ENCODE results near the gene CDK5RAP1.

DNA sequence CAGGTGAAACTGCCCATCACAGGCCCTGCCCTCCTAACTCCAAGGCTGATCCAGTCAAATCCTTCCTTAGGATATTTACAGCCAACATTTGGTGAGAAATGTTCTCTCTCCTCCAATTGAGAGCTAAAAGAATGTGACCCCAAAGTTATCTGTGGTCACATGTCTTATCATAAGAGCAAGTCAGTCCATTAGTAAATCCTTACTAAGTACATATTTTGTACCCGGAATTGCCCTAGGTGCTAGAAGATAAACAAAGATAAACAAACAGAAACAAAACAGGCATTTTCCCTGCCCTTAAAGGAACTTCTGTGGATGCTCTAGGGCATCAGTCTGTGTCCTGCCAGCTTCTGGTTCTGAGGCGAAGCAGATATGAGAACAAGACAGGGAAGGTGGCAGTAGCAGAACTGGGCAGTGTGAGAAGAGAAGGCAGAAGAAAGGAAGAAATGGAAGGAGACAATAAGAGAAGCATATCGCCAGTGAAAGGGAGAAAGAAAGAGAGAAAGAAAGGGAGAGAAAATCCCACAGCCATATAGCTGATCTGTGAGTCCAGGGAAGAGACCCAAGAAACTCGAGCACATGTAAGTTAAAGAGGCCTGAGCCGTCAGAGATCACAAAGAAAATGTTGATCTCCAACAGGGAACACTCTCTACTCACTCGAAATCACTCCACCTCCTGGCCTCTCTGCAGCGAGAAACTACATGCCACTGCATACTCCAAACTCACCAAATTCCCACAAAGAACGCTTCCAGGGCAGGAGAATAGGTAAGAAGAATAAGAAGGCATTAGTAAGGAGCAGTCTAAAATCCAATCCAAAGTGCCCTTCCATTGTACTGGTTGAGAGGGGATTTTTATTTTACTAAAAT lies 41.7 kb downstream of the CDK5RAP1 start:
- no peak for TF ChIP-seq MAX (IDR thresholded peaks at IDR 0.05; ENCODE audit: low read depth, low read length)
- no peak for TF ChIP-seq CTCF (IDR thresholded peaks at IDR 0.05; ENCODE audit: low read depth, low read length)
- no peak for TF ChIP-seq POLR2A (IDR thresholded peaks at IDR 0.05; ENCODE audit: extremely low read depth, insufficient read length)
- TF ChIP-seq MYC (IDR thresholded peaks at IDR 0.05; ENCODE audit: low read depth, low read length), result no peak
